GM12864 (cell line): Measurements from ENCODE around the gene SHROOM3.

Source experiments
- DNase-seq: peaks from one replicate; pipeline ENCODE4 v3.0.0-alpha.2; 2011; ENCODE audit warnings: low read depth
- H3K4me3 ChIP-seq: 2 replicates; pipeline ENCODE4 v1.5.1; 2011; ENCODE audit warnings: mild to moderate bottlenecking, low read depth, low read length, control low read depth
- TF ChIP-seq, protein P1 (sequence below): IDR thresholded peaks from 2 replicates; pipeline ENCODE4 v1.5.1; 2011; ENCODE audit warnings: low read depth, mild to moderate bottlenecking, moderate library complexity, low read length, control low read depth, inconsistent platforms; ENCODE audit errors: missing control alignments

Gene SHROOM3

GRCh38 chr4:76538296-76538695, 103.3 kb downstream of the SHROOM3 start:
- no peak overlapping the region for H3K4me3 ChIP-seq
- TF ChIP-seq, protein P1, sequence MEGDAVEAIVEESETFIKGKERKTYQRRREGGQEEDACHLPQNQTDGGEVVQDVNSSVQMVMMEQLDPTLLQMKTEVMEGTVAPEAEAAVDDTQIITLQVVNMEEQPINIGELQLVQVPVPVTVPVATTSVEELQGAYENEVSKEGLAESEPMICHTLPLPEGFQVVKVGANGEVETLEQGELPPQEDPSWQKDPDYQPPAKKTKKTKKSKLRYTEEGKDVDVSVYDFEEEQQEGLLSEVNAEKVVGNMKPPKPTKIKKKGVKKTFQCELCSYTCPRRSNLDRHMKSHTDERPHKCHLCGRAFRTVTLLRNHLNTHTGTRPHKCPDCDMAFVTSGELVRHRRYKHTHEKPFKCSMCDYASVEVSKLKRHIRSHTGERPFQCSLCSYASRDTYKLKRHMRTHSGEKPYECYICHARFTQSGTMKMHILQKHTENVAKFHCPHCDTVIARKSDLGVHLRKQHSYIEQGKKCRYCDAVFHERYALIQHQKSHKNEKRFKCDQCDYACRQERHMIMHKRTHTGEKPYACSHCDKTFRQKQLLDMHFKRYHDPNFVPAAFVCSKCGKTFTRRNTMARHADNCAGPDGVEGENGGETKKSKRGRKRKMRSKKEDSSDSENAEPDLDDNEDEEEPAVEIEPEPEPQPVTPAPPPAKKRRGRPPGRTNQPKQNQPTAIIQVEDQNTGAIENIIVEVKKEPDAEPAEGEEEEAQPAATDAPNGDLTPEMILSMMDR: no peak
- DNase-seq: no peak

GRCh38 chr4:76539979-76540378, 105.0 kb downstream of the SHROOM3 start:
- DNase-seq: no peak
- H3K4me3 ChIP-seq: no peak overlapping the region
- TF ChIP-seq, protein P1: no peak

DNA sequence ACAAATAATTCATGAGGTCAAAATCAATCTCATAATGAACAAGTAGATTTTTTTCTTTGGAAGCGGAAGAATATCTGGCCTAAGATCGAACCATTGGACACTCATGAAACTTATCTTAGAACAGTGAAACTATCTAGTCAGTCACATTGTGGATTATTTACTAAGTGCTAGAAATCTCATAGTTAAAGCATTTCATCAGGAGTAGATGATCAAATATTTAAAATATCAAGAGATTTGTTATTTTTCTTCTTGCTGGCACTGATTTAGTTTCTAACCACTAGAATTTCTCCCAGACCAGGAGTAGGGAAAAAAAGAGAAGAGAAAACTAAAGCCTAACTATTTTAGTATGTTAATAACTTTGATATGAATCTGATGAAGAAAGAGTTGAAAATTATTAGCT, 105.5 kb downstream of the SHROOM3 start:
- H3K4me3 ChIP-seq: no peak overlapping the region
- no peak for DNase-seq
- TF ChIP-seq, protein P1: no peak

DNA sequence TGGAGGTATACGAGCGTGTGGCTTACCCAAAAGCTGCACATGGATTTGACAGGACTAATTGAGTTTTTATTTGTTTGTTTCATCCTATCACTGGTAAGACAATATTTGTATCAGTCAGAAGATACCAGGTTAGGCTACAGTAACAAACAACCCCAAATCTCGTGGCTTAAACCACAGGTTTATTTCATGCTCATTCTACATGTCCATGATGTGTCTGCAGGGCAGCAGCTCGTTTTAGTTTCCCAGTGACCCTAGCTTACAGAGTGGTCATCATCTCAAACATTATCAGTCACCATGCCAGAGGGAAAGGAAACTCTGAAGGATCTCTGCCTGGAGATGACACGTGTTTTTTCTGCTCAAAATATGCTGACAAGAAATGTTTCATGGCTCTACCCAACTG, 108.3 kb downstream of the SHROOM3 start:
- TF ChIP-seq, protein P1: no peak
- DNase-seq: no peak
- no peak overlapping the region for H3K4me3 ChIP-seq

GRCh38 chr4:76544725-76545124, 109.7 kb downstream of the SHROOM3 start:
- TF ChIP-seq, protein P1: no peak
- DNase-seq: no peak
- no peak overlapping the region for H3K4me3 ChIP-seq

GRCh38 chr4:76545226-76545884, 110.3 kb downstream of the SHROOM3 start:
- TF ChIP-seq, protein P1: no peak
- H3K4me3 ChIP-seq: no peak overlapping the region
- no peak for DNase-seq

DNA sequence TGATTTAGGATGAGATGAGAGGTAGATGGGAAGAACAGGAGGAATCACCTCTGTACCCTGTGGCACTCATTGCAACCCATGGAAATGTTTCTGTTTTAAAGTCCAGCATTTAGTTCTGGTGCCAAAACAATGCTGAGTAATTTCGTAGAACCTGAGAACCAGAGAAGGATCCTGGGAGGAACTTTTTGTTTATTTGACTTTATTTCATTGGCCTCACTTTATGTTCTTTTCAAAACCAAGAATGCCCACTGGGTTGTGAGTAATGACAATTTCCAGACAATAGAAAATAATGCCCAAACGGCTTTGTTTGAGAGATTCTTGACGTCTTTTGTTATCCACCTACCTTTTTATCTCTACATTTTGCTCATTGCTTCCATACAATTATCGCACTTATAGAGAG, 111.3 kb downstream of the SHROOM3 start:
- TF ChIP-seq, protein P1: no peak
- DNase-seq: no peak
- no peak overlapping the region for H3K4me3 ChIP-seq
